ENCODE data around the gene PYGL.
"Not testable (repeated sequence)": the region's sequence is repeated elsewhere in the genome, so short reads cannot be mapped to it uniquely, and the experiment has no call there.

PYGL gene

GRCh38 chr14:50964683-50965390, 20.6 kb upstream of the PYGL start:
- TF ChIP-seq CTCF (IDR thresholded peaks at IDR 0.05; ENCODE audit: extremely low read depth, missing control alignments): no peak

GRCh38 chr14:50963919-50964318, 19.6 kb upstream of the PYGL start:
- DNase-seq (ENCODE audit: low spot score): no peak
- TF ChIP-seq CTCF (IDR thresholded peaks at IDR 0.05; ENCODE audit: extremely low read depth, missing control alignments): no peak

More at GRCh38 chr14:50964683-50965390, 20.6 kb upstream of the PYGL start:
- no peak for DNase-seq (ENCODE audit: low spot score)

- TF ChIP-seq CTCF (IDR thresholded peaks at IDR 0.05; ENCODE audit: extremely low read depth, missing control alignments): no peak
- no peak for DNase-seq (ENCODE audit: low spot score)
Measured at GRCh38 chr14:50961605-50962221, 17.4 kb upstream of the PYGL start.

GRCh38 chr14:50957296-50957695, 13.0 kb upstream of the PYGL start:
- no peak for DNase-seq (ENCODE audit: low spot score)
- TF ChIP-seq CTCF (IDR thresholded peaks at IDR 0.05; ENCODE audit: extremely low read depth, missing control alignments): no peak

- not testable (repeated sequence) for DNase-seq (ENCODE audit: low spot score)
Measured at GRCh38 chr14:50956421-50956820, 12.1 kb upstream of the PYGL start.

GRCh38 chr14:50955373-50956043, 11.2 kb upstream of the PYGL start:
- no peak for TF ChIP-seq CTCF (IDR thresholded peaks at IDR 0.05; ENCODE audit: extremely low read depth, missing control alignments)
- DNase-seq (ENCODE audit: low spot score): peak; percentile 52

- DNase-seq (ENCODE audit: low spot score): peak; percentile 70
- TF ChIP-seq CTCF (IDR thresholded peaks at IDR 0.05; ENCODE audit: extremely low read depth, missing control alignments): peak; percentile 39
Measured at GRCh38 chr14:50954811-50955372, 10.6 kb upstream of the PYGL start.

Measured in GM20000 (cell line).